Stimulated activated naive CD4-positive, alpha-beta T cell (primary cell): ENCODE results near the gene FASLG.
"Not testable (repeated sequence)": the region's sequence is repeated elsewhere in the genome, so short reads cannot be mapped to it uniquely, and the experiment has no call there.

Experiments used
- DNase-seq, 6 experiments: peaks; one replicate each; lab custom pipeline; 2025; lab: John Stamatoyannopoulos, UW

The FASLG gene, protein sequence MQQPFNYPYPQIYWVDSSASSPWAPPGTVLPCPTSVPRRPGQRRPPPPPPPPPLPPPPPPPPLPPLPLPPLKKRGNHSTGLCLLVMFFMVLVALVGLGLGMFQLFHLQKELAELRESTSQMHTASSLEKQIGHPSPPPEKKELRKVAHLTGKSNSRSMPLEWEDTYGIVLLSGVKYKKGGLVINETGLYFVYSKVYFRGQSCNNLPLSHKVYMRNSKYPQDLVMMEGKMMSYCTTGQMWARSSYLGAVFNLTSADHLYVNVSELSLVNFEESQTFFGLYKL

DNA sequence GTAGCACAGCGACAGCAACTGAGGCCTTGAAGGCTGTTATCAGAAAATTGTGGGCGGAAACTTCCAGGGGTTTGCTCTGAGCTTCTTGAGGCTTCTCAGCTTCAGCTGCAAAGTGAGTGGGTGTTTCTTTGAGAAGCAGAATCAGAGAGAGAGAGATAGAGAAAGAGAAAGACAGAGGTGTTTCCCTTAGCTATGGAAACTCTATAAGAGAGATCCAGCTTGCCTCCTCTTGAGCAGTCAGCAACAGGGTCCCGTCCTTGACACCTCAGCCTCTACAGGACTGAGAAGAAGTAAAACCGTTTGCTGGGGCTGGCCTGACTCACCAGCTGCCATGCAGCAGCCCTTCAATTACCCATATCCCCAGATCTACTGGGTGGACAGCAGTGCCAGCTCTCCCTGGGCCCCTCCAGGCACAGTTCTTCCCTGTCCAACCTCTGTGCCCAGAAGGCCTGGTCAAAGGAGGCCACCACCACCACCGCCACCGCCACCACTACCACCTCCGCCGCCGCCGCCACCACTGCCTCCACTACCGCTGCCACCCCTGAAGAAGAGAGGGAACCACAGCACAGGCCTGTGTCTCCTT lies at the start of gene FASLG:
Gene FASLG, plus strand, starts transcription at position 233 of the 583 bp plus-strand sequence. Its CDS starts 99 bp downstream, at position 332.
- DNase-seq = peak in 3 of 6 experiments; percentile 13 to 31 (median 24)

DNA sequence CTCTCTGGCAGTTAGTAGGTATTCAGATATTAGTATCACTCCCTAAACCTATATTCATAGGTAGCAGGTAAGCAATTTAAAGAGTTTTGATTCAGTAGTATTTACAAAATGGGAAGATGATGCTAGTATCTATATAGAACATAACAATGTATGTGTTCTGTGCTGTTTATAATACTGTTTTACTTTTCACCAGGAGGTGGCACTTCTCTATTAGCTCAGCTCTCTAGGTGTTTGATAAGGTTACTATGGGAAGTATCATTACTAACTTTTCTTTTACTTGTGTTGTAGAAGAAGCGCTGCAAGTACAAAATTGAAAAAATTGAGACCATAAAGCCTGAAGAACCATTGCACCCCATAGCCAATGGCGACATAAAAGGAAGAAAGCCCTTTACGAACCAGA lies 49.4 kb upstream of the FASLG start:
- peak in 3 of 6 experiments; percentile 15 to 42 (median 35) for DNase-seq

DNA sequence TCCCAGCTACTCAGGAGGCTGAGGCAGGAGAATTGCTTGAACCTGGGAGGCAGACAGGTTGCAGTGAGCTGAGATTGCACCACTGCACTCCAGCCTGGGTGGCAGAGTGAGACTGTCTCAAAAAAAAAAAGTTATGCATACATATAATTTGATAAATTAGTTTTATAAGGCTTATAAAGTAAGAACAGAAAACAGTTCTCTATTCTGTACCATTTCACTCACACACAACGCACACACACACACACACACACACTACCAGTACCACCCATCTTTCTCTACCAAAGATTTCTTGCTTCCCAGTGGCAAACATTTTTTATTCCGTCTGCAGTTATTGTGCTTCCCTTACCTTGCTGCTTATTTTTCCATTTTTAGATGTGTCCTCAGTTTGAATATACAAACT lies 46.4 kb upstream of the FASLG start:
- no peak for DNase-seq

DNA sequence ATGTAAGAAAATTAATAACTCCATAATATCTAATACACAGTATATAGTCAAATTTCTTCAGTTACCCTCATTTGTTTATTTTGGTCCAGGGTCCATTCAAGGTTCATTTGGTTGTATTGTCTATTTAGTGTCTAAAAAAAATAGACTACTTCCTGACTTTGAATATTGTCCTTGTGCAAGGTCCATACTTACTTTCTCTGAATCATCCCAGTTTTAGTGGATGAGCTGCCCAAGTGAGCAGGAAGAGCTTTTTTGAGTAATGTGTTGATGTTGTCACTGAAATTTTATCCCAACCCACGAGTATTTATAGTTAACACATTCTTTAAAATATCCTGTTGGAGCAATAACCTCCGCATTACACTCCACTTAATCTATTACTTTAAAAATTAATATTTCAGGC lies 45.6 kb upstream of the FASLG start:
- no peak for DNase-seq

DNA sequence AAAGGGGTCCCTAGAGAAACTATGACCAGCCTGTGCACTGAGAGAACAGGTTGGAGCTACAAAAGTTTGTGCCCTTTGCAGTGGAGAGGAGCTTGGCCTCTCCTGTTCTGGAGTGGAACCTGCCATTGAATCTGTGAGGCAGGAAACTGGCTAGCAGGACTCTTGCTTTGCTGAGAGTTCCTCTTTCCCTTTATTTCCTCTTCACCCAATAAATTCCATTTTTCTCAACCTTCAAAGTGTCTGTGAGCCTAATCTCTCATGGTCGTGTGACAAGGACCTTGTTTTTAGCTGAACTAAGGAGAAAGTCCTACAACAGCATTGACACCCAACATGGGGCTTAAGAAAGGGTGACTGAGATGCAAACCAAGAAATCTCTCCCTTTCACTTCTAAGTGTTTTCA lies 42.7 kb upstream of the FASLG start:
- no peak for DNase-seq

DNA sequence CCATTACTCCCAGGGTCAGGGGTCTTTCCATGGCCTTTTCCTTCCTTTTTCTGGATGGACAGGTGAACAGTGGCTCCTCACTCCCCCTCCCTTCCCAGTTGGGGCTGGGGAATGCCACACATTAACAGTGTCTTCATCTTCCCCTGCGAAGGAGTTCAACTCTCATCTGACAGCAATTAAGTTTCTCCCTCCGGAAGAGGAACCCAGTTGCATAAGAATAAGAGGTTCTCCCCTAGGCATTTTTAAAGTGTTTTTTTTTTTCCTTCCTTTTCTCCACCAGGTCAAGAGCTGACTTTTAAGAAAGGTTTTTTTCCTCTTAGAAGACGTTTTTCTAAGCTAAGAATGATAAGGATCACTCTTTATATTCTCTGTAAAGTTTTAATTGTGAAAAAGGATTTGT lies 42.3 kb upstream of the FASLG start:
- no peak for DNase-seq

DNA sequence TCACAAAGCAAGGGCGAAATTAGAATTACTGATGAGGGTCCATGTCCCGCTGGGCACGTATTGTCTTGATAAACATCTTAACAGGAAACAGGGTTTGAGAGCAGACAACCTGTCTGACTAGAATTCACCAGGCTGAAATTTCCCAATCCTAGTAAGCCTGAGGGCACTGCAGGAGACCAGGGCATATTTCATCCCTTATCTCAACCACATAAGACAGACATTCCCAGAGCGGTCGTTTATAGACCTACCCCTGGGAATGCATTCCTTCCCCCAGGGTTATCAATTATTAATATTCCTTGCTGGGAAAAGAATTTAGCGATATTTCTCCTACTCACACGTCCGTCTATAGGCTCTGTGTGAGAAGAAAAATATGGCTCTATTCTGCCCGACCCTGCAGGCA lies 38.3 kb upstream of the FASLG start:
- not testable (repeated sequence) for DNase-seq

DNA sequence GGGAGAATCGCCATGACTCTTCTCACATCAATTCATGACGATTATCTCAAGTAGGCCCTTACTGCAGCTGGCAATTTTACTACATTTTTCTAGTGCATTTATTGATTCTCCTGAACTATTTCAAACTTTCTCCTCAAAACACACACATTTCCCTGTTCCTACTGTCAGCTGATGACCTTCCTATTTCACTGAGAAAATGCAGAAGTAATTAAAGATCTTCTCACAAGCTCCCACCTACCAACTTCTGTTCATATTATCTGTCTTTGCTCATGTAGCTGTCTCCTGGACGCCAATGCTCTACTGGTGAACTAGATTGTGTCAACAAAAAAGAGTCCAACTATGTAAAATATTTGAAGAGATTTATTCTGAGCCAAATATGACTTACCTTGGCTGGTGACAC lies 36.4 kb upstream of the FASLG start:
- DNase-seq = no peak

DNA sequence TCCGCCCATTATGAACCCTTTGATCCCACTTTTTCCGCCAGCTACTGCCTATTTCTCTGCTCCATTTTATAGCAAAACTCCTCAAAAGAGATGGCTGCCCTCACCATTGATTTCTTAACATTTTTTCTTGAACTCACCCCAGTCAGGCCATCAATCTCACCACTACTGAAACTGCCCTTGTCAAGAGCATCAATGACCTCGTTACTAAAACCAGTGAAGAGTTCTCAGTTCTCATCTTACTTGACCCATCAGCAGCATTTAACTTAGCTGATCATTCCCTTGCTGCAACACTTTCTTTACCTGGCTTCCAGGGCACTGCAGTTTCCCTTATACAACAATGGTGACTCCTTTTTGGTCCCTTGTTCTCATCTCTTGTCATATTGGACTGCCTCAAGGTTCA lies 35.2 kb upstream of the FASLG start:
- DNase-seq = no peak

DNA sequence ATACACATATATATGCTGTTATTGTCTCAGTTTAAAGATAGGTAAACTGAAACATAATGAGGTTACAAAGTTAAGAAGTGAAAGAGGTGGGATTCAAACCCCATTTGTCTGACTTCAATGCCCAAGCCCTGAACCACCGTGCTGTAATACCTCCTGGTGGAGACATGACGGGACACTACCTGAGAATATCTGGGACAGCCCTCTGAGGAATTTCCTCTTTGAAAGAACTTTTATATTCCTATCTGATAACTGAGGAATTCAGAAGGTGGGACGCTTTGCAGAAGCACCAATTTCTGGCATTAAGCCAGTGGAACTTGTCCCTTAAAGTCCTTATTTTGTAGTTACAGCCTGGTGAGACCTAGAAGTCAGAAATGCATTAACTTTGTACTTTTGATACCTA lies 32.1 kb upstream of the FASLG start:
- DNase-seq = no peak

DNA sequence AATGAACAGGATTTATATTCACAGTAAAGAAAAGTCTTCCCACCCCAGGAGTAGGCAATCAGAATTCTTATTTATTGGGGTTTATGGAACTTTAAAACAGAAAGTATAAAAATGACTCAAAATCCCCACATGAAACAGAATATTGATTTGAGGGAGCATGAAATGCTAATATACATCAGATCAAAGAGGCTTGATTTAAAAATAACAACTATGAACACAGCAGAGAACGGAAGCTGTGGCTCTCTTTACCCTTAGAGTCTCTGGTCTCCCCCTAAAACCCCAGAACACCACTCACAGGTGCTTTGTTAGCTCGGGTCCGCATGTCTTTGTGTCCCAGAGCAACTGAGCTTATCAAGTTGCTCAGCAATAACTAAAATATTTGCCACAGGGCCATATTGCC lies 31.2 kb upstream of the FASLG start:
- no peak for DNase-seq

DNA sequence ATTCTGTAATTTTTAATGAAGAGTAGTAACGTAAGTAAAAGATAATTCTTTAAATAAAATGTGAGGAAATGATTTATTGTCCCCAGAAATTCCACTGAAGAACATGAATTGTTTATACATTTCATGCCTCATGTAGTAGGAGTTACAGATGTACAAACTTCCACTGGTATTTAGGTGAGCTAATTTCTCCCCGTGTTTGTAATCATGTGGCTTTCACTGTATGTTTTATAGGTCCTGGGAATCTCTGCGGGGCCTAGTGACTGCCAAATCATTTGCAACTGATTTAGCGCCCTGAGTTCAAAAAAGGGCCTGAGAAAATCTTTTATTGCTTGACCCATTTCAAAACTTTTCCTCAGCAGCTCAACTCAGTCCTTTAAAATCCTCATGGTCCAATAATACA lies 30.5 kb upstream of the FASLG start:
- no peak for DNase-seq

DNA sequence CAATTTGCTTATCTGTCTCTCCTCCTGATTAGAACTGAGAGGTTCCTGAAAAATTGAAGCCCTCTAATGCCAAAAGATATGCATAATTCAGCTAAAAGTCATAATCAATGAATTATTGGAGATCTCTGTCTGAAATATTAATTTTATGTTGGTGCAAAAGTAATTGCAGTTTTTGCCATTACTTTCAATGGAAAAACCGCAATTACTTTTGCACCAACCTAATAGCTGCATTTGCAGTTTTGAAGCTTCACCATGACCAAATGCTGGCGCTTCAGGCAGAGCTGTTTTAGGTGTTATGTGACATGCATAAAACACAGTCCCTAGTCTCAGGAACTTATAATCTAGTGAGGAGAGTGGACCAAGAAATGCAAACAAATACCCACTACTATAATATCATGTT lies 29.7 kb upstream of the FASLG start:
- no peak for DNase-seq

DNA sequence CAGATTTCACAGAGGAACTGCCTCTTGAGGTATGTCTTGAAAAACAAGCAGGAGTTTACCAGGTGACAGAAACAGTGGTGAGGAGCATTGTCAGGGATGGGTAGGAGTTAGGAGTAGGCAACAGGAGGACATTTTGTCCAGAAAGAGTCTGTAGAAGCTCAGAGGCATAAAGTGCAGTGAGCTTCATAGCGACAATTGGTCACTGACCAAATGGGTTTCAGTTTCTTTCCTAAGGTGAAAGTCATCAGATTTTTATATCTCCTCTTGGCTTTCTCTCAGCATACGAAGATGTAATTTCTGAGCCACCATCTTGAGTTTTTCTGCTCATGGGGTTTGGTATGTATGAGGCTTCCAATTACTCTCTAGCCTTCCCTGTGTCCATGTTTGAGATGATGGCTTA lies 29.3 kb upstream of the FASLG start:
- DNase-seq = no peak

DNA sequence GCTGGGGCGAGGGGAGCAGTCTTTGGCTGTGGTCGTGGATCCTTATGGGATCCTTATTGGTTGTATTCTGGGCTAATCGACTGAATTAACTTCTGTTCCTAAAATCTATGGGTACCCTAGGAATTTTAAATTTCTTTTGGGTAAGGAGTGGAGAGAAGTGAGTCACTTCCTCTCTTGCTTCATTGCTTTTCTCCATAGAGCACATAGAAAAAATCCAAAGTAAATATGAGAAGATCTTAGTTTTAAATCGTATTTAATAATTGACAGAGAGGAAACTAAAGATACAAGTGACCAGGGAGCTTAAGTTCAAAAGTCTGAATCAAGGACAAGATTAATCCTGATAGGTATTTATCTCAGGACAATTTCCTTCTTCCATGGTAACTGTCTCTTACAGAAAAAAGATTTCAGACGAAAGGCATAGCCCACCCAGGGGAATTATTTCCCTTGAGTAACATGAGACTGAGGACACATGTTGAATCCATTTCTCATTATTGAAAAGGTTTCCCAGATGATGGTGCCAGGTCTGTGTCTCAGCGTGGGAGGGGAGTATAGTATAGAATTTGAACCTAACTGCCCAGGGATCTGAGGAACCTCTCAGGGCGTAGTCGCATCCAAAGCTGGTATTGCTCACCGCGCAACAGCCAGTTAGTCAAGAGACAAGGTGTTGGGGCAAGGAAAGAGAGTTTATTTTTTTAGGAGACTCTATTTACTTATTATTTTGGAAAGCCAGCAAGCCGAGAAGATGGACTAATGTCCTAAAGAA lies 28.7 kb upstream of the FASLG start:
- no peak for DNase-seq

DNA sequence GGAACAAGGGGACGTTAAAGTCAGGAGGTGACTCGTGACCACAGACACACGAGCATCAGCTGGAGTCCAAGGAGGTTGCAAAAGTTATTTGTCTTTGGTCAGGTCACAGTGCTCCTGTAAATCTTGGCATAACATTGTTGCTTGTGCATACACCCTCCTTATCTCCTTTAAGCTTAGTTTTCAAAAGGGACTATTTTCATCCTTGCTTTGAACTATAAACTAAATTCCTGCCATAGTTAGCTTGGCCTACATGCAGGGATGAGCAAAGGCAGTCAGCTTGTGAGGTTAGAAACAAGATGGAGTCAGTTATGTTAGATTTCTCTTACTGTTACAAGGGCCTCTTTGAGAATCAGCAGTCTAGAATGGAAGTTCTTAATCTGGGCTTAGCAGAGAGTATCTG lies 28.0 kb upstream of the FASLG start:
- DNase-seq = no peak

DNA sequence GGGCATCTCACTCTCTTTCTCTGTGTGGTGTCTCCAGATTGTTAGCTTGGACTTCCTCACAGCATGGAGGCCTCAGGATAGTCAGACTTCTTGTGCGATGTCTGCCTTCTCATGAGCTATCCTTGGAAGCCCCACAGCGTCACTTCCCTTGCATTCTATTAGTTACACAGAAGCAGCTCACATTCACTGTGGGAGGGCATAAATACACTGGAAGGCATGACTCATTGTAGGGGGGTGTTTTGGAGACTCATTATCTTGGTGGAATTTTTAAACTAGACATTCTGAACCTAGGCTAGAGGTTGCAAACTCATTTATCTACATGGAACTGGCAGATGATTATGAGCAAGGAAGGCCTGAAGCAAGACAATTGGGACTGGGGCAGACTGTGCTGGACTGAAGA lies 21.4 kb upstream of the FASLG start:
- no peak for DNase-seq

DNA sequence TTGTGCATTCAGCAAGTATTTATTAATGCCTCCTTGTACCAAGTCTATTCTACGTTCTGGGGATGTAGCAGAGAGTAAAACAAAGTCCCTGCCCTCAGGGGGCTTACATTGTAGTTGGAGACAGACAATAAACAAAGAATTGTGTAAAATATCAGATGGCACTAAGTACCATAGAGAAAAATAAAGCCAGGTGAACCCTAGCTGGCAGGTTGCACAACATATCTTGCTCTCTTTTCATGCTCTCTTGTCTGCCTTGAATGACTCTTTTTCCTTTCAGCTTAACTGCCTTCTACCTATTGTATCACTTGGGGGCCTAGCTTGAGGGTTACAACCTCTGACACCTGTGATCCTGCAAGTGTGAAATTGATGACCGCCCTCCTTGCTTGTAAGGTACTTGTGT lies 20.7 kb upstream of the FASLG start:
- DNase-seq = no peak

DNA sequence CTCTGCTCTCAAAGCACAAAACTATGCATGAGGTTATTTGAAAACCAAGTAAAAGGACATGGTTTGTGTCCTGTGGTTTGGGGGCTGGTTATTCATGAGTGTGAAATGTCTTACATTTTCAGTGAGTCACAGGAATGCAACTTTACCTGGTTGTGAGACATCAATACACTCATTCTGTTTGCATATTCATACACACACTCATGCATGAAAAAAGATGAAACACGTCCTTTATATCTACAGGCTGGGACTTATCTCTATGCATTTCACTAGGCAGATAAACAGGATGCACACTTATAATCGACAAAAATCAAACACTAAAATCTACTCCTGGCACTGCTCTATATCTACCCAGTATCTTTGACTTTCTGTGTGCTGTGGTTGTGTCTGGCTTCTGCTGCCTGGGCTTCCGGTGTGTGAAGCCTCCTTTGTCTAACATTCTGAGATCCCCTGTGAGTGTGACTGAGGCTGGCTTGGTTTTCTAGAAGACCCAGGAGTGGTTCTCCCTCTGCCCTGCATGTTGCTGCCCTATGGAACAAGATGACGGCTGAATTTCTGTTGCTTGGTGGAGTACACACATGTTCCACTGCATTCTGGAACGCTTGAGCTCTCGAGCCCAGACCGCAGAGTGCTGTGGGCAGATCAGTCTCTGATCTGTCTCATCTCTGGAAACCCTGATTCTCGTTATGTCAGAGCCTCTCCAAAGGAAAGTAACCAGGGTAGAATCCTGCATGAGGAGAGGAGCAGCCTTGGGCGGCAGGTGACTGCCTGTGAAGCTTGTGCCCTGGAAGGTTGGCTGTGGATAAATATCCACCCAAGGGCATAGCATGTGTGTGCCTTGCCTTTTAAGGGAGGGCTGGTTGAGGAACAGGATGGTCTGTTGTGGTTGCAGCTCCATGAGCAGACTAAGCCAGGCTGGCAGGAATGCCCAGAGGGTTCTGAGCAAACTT lies 19.7 kb upstream of the FASLG start:
- peak; percentile 37 to 83 (median 66) for DNase-seq

DNA sequence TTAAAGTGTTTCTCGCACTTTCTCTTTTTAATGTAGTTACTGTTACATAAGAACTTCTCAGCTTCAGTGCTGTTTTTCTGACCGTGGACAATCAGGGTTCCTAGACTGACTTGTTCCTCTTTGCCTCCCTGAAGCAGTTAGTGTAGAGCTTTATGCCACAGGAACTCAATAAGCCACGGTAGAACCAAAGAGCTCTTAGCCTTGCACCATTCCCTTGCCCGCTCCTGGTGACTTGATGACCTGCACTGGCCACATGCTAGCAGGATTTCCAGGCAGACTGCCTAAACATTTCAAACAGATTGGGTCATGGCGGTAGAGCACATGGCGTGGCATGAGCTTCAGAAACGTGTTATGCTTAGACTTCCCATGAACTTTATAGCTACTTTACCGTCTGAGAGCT lies 18.8 kb upstream of the FASLG start:
- peak in 2 of 6 experiments; percentile 6 to 28 for DNase-seq

DNA sequence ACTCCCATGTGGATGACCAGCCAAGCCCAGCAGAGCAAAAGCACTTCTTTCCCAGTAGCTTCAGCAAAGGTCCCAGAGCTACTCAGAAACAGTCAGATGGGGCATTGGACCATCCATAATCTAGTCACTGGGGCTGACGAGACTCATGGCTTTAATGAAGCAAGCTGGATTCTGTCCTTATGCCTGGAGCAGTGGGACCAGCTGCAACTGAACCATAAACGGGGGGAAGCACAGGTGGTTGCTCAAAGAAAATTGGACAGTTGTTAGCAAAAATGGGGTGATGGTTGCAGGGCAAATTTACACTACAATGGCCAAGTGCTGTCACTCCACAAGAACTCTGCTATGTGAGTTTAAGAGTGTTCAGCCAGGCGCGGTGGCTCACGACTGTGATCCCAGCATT lies 17.4 kb upstream of the FASLG start:
- DNase-seq = no peak

DNA sequence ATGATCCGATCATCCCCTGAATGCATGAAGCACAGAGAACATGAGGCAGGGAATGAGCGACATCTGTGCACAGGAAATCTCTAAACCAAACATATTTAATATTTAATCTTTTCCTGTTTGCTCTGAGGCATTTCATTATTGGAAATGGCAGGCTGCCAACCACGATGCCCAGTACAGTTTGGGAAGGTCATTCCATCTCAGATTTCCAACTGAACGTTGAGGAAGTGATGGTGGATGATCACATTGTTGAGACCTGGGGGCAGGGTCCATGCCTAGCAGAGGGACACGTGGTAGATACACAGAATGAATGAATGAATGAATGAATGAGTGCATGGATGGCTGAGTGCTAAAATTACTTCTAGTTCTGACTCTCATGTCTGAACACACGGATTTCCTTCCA lies 15.9 kb upstream of the FASLG start:
- no peak for DNase-seq
